Common myeloid progenitor, CD34-positive (primary cell): ENCODE measurements around the gene NTHL1.
A peak's percentile ranks its signal among the peaks of the same experiment; 100 is the strongest.

ENCODE experiments used
- CTCF ChIA-PET: fragments of 350-600 bp; sonication (Branson Sonifier 250); formaldehyde crosslinking; loops from one replicate; lab custom pipeline; 2021; ENCODE audit warnings: antibody characterized with exemption; lab: Charles Lee
- POLR2A ChIA-PET: fragments of 350-600 bp; sonication (Branson Sonifier 250); formaldehyde crosslinking; loops from one replicate; lab custom pipeline; 2021; ENCODE audit warnings: antibody characterized with exemption; lab: Charles Lee
- DNase-seq, 3 donors: peaks; one replicate each; pipeline versions ENCODE4 v3.0.0 to v3.0.0-alpha.2; 2013
- H3K27ac ChIP-seq, 2 experiments: 1 replicate in 1 of 2; 2 replicates in 1 of 2; pipeline ENCODE4 v1.7.0; 2013; ENCODE audit warnings: inconsistent platforms in 2 of 2, low read length in 2 of 2, mild to moderate bottlenecking in 2 of 2, low read depth in 1 of 2, moderate library complexity in 1 of 2; ENCODE audit not compliant: severe bottlenecking in 2 of 2, insufficient read depth in 1 of 2, poor library complexity in 1 of 2
- H3K27me3 ChIP-seq, 5 experiments: replicated peaks in 2 of 5; 1 replicate in 3 of 5; 2 replicates in 2 of 5; pipeline versions ENCODE4 v1.6.1 to v1.7.0; 2013; ENCODE audit warnings: low read length in 4 of 5, mild to moderate bottlenecking in 2 of 5, moderate library complexity in 2 of 5, inconsistent platforms in 1 of 5; ENCODE audit not compliant: insufficient read depth in 5 of 5, control insufficient read depth in 4 of 5
- H3K36me3 ChIP-seq, 4 experiments: 1 replicate in 2 of 4; 2 replicates in 2 of 4; pipeline versions ENCODE4 v1.6.1 to v1.7.0; 2013; ENCODE audit warnings: low read length in 3 of 4, control low read depth in 1 of 4, mild to moderate bottlenecking in 1 of 4; ENCODE audit not compliant: control insufficient read depth in 4 of 4, insufficient read depth in 4 of 4
- H3K4me1 ChIP-seq, 4 experiments: 1 replicate in 3 of 4; 2 replicates in 1 of 4; pipeline versions ENCODE4 v1.6.1 to v1.7.1; 2013; ENCODE audit warnings: low read length in 3 of 4, mild to moderate bottlenecking in 3 of 4, control low read depth in 1 of 4, inconsistent platforms in 1 of 4, moderate library complexity in 1 of 4; ENCODE audit not compliant: control insufficient read depth in 4 of 4, insufficient read depth in 4 of 4; ENCODE audit errors: control extremely low read depth in 1 of 4
- H3K4me3 ChIP-seq, 7 experiments: 1 replicate in 4 of 7; 2 replicates in 3 of 7; pipeline versions ENCODE4 v1.5.1 to v1.7.0; 2013; ENCODE audit warnings: mild to moderate bottlenecking in 7 of 7, low read length in 6 of 7, moderate library complexity in 6 of 7, inconsistent platforms in 2 of 7, low read depth in 2 of 7, control low read depth in 1 of 7; ENCODE audit not compliant: insufficient read depth in 4 of 7, control insufficient read depth in 1 of 7; ENCODE audit errors: extremely low read depth in 1 of 7
- H3K9me3 ChIP-seq, 5 experiments: 1 replicate in 4 of 5; 2 replicates in 1 of 5; pipeline versions ENCODE4 v1.6.1 to v1.7.1; 2013; ENCODE audit warnings: low read length in 4 of 5, mild to moderate bottlenecking in 2 of 5, inconsistent platforms in 1 of 5, low read depth in 1 of 5, moderate library complexity in 1 of 5; ENCODE audit not compliant: control insufficient read depth in 4 of 5, insufficient read depth in 2 of 5; ENCODE audit errors: control extremely low read depth in 1 of 5
- WGBS: methylation state at CpG from one replicate; pipeline ENCODE4 v1.1.5; 2013; ENCODE audit not compliant: insufficient coverage; 5-methylcytosine and 5-hydroxymethylcytosine counted together

NTHL1 gene

GRCh38 chr16:2008009-2008526 lies 39.6 kb downstream of the NTHL1 start:
- POLR2A ChIA-PET: interaction anchor here (0.6 to 1.8 kb wide), 4 partner anchors 43 to 147 kb away, joined by 3 to 8 read pairs (median 4); partner anchors contain the start of genes RPS2 and TRAF7
- DNase-seq: peak; percentile 70 to 88 (median 84)
- Histone ChIP-seq H3K4me1 (peaks cover 7 to 69% (median 63%) of the 10 kb centered on the region in 4 experiments), H3K9me3 (no peaks in the 10 kb centered on the region), H3K36me3 (peaks cover 0 to 27% (median 3%) of the 10 kb centered on the region in 4 experiments), H3K27me3 (no peaks in the 10 kb centered on the region), H3K4me3 (peak overlapping the region in 5 of 7 experiments; percentile 70 to 91 (median 90)), H3K27ac (peak overlapping the region; percentile 82 to 91)
- 2% methylated on average over 10 of the region's 15 CpGs for WGBS
- CTCF ChIA-PET: interaction anchor here (0.6 to 6.9 kb wide), 10 partner anchors 11 to 492 kb away, joined by 3 to 80 read pairs (median 4); partner anchors contain the start of genes NPW, NTHL1, TRAF7 and TSC2

DNA sequence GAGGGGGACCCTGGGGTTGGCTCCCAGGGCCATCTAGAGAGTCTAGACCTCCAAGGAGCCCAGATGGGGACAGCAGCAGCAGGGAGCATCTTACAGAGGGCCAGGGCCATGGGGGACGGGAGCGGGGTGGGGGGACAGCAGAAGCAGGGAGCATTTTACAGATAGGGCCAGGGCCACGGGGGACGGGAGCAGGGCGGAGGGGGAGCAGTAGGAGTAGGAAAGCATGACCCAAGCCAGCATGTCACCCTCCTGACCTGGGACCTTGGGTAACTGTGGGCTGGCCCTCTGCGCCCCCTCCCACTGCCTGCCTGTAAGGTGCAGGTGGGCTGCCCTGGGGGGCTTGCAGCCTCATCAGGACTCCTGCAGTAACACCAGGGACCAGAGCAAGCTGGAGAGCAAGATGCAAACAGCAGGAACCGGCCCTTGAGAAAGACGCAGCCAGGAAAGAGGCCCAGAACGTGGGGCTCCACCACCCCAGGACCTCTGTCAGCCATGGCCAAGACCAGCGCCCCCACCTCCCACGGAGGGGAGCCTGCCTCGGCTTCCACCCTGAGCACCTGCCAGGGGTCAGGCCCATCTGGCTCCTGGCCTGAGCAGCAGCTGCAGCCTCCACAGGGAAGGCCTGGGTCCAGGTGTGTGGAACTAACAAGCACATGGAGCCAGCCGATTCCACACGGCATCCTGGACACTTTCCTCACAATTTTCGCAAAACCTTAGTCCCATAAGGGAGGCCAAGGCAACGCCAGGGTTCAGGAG lies 40.4 kb downstream of the NTHL1 start:
- POLR2A ChIA-PET: interaction anchor here (0.7 to 1.8 kb wide), 3 partner anchors 43 to 148 kb away, joined by 3 to 8 read pairs (median 5); partner anchors contain the start of genes RPS2 and TRAF7
- H3K4me1 ChIP-seq: peaks cover 7 to 69% (median 63%) of the 10 kb centered on the region in 4 experiments
- no peak for DNase-seq
- peaks cover 0 to 35% (median 11%) of the 10 kb centered on the region in 4 experiments for H3K36me3 ChIP-seq
- peak overlapping the region in 5 of 7 experiments; percentile 70 to 91 (median 90) for H3K4me3 ChIP-seq
- CTCF ChIA-PET: interaction anchor here (0.6 to 6.9 kb wide), 8 partner anchors 13 to 493 kb away, joined by 3 to 80 read pairs (median 5); partner anchors contain the start of genes NPW, NTHL1, TRAF7 and TSC2
- no peaks in the 10 kb centered on the region for H3K9me3 ChIP-seq
- H3K27me3 ChIP-seq: no peaks in the 10 kb centered on the region
- H3K27ac ChIP-seq: peak overlapping the region; percentile 82 to 91
- WGBS: 59% methylated on average over 13 of the region's 16 CpGs

DNA sequence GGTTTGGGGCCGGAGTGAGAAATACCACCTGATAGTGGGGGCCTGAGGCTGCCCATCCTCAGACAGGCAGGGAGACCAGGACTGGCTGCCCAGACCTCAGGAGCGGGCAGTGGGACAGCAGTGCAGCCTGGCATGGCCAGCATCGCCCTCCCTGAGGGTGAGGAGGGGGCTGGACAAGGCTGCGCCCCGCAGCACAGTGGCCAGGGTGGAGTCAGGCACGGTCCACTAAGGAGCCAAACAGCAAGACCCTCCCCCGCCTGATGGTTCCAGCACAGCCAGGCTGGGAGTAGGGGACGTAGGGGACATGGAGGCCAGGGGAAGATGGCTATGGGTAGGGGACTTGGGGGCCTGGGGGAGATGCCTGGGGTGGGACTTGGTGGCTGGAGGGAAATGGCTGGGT lies 41.3 kb downstream of the NTHL1 start:
- POLR2A ChIA-PET: interaction anchor here (3.4 kb wide), 1 partner anchor 148 kb away, joined by 15 read pairs; the partner anchor contains the start of gene TRAF7
- CTCF ChIA-PET: interaction anchor here (0.6 to 6.9 kb wide), 13 partner anchors 10 to 147 kb away, joined by 3 to 80 read pairs (median 5); partner anchors contain the start of genes NPW, RAB26 and TRAF7
- WGBS: 97% methylated on average over 7 of the region's 8 CpGs

GRCh38 chr16:2005646-2006045 lies 42.0 kb downstream of the NTHL1 start:
- H3K36me3 ChIP-seq: peaks cover 0 to 51% (median 25%) of the 10 kb centered on the region in 4 experiments
- 20% methylated on average over 13 of the region's 21 CpGs for WGBS
- ChIA-PET POLR2A (interaction anchor here (3.4 kb wide), 1 partner anchor 149 kb away, joined by 15 read pairs; the partner anchor contains the start of gene TRAF7), CTCF (interaction anchor here (0.6 to 6.9 kb wide), 18 partner anchors 9 to 511 kb away, joined by 3 to 80 read pairs (median 4); partner anchors contain the start of genes NPW, RAB26 and TRAF7)
- no peaks in the 10 kb centered on the region for H3K9me3 ChIP-seq
- peaks cover 7 to 69% (median 62%) of the 10 kb centered on the region in 4 experiments for H3K4me1 ChIP-seq
- peak overlapping the region in 1 of 2 experiments; percentile 91 for H3K27ac ChIP-seq
- peak; percentile 86 to 92 (median 91) for DNase-seq
- peak overlapping the region in 4 of 7 experiments; percentile 19 to 65 (median 48) for H3K4me3 ChIP-seq
- no peaks in the 10 kb centered on the region for H3K27me3 ChIP-seq

More for the DNA sequence above, 41.3 kb downstream of the NTHL1 start:
- no peaks in the 10 kb centered on the region for H3K9me3 ChIP-seq
- H3K36me3 ChIP-seq: peaks cover 0 to 44% (median 20%) of the 10 kb centered on the region in 4 experiments
- peak overlapping the region in 2 of 7 experiments; percentile 11 to 47 for H3K4me3 ChIP-seq
- no peak for DNase-seq
- peaks cover 7 to 69% (median 63%) of the 10 kb centered on the region in 4 experiments for H3K4me1 ChIP-seq
- H3K27ac ChIP-seq: peak overlapping the region; percentile 82 to 91
- H3K27me3 ChIP-seq: no peaks in the 10 kb centered on the region

DNA sequence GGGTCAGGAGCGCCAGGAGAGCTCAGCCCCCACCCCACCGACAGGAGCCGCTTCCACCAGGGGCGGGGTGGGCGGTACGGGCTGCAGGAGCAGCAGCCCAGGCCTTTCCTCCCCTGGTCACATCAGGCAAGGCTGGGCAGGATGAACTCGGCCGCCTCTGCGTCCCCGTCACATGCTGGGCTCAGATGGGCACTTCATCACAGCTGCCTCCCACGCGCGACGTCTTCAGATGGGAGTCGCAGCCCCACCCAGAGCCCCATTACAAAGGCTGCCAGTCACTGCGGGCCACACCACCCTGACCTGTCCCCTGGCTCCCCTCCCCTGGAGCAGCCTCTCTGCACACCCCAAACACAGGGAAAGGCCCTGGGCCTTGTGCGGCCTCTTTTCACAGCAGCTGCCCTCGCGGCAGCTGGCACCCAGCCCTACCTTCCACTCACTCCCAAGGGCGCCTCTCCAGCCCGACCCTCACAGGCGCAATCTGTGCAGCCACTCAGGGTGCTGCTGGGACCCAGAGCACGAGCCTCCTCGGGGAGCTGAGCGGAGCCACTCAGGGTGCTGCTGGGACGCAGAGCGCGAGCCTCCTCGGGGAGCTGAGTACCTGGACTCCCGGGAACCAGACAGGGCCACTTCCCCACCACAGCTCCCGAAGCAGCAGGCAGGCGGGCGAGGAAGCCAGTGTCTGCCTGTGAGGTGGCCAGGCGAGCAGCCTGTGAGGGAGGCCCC lies 42.7 kb downstream of the NTHL1 start:
- POLR2A ChIA-PET: interaction anchor here (3.4 kb wide), 1 partner anchor 150 kb away, joined by 15 read pairs; the partner anchor contains the start of gene TRAF7
- WGBS: 60% methylated on average over 28 of the region's 34 CpGs
- CTCF ChIA-PET: interaction anchor here (0.6 to 6.9 kb wide), 26 partner anchors 9 to 511 kb away, joined by 3 to 80 read pairs (median 4); partner anchors contain the start of genes GFER, NOXO1, NPW and NTHL1

More for the DNA sequence above, 42.7 kb downstream of the NTHL1 start:
- Histone ChIP-seq H3K27me3 (no peaks in the 10 kb centered on the region), H3K36me3 (peaks cover 0 to 57% (median 32%) of the 10 kb centered on the region in 4 experiments), H3K27ac (peak overlapping the region in 1 of 2 experiments; percentile 43), H3K9me3 (no peaks in the 10 kb centered on the region), H3K4me3 (peak overlapping the region in 4 of 7 experiments; percentile 19 to 65 (median 48)), H3K4me1 (peaks cover under 1 to 62% (median 55%) of the 10 kb centered on the region in 4 experiments)
- no peak for DNase-seq
